Measurements from ENCODE around the gene HRH4. TPM values are rescaled to one million over a fixed set of nuclear protein-coding genes. Genes with fewer than 3 reads are reported as not detected.

HRH4 gene
- polyA plus RNA-seq, 5 donors: 0.08 to 0.20 (median 0.10) TPM

DNA sequence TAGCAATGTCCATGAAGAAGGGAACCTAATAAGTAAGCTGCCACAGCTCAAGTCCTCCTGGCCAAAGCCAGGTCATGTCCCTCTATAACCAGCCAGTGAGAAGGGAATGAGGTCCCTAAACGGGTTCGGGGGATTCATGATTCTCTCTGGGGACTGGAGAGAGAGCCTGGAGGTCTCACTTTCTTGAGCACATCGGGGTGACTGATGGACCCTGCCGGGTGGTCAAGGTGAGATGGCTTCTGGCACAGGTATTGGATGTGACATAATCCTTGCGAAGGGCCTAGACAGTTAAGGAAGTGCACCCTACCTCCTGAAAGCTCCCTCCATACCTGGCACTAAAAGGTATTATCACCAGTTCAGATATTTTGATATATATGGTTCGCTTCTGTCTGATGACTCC is 45.7 kb downstream of the HRH4 start:
- no peak for DNase-seq

- DNase-seq: no peak
Measured at GRCh38 chr18:24509435-24509834, 49.0 kb downstream of the HRH4 start.

DNA sequence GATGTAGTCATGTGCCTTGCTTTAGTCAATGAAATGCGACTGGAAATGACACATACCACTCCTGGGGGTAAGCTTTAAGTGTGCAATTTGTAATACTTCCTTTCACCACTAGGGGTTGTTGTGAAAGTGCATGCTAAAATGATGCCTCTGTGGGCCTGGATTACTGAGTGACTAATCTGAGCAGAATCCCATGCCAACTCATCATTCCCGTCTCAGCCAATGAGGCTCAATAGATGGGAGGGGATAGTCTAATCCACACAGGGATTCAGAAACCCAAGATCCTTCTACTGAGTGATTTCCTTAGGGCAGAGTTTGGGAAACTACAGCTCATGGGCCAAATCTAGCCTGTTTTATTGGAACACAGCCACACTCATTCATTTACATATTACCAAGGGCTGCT is 54.0 kb downstream of the HRH4 start:
- no peak for DNase-seq

- DNase-seq: no peak
Measured at GRCh38 chr18:24515721-24516120, 55.3 kb downstream of the HRH4 start.

DNA sequence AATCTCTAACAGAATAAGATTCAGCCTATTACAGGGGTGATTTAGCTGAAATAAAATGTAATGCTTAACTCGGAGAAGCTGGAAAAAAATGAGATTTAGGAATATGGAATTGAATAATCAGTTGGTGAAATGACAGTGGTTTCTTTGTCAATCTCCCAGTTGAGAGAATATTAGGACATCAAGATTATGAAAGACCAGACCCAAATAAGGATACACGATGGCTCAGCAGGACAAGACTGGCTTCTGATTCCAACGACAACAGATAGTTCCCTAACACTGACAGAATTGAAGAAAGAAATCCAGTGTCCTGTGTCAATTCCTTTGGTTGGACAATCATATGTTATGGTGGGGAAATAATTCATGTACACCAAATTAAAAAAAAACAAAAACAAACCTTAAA is 55.8 kb downstream of the HRH4 start:
- DNase-seq: no peak

GRCh38 chr18:24517554-24517953 is 57.1 kb downstream of the HRH4 start:
- DNase-seq: no peak

- no peak for DNase-seq
Measured at GRCh38 chr18:24518596-24518995, 58.2 kb downstream of the HRH4 start.

Other genes with a start within 250 kb of the HRH4 start
- gene OSBPL1A, start 62.8 kb upstream of the HRH4 start, polyA plus RNA-seq (ENCODE audit: insufficient read depth in 1 of 5, insufficient read length in 5 of 5, low replicate concordance in 1 of 5): 10 to 100 TPM; 48.6 to 62.6 (median 60.8) TPM
- gene IMPACT, start 34.0 kb upstream of the HRH4 start, polyA plus RNA-seq (ENCODE audit: insufficient read depth in 1 of 5, insufficient read length in 5 of 5, low replicate concordance in 1 of 5): 10 to 100 TPM; 44.4 to 61.3 (median 52.4) TPM